ENCODE results near the gene ZSCAN16. TPM values are rescaled to one million over a fixed set of nuclear protein-coding genes. Genes with fewer than 3 reads are reported as not detected.
"Not testable (repeated sequence)": the region's sequence is repeated elsewhere in the genome, so short reads cannot be mapped to it uniquely, and the experiment has no call there.

The ZSCAN16 gene
- total RNA-seq, 1 experiment from 2014 or later: not detected

DNA sequence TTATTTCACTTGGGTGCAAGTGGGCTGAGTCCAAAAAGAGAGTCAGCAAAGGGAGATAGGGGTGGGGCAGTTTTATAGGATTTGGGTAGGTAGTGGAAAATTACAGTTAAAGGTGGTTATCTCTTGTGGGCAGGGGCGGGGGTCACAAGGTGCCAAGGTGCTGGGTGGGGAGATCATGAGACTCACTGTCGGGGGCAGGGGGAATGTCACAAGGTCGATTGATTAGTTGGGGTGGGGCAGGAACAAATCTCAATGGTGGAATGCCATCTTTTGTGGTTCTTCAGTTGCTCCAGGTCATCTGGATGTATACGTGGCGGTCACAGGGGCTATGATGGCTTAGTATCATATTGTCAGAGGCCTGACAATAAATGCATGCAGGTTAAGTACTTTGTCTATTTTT, 2.1 kb upstream of the ZSCAN16 start:
- DNase-seq (ENCODE audit: low spot score); in situ Hi-C loops (cut with HindIII; ENCODE audit: low sequenced_read_pairs): not testable (repeated sequence)

DNA sequence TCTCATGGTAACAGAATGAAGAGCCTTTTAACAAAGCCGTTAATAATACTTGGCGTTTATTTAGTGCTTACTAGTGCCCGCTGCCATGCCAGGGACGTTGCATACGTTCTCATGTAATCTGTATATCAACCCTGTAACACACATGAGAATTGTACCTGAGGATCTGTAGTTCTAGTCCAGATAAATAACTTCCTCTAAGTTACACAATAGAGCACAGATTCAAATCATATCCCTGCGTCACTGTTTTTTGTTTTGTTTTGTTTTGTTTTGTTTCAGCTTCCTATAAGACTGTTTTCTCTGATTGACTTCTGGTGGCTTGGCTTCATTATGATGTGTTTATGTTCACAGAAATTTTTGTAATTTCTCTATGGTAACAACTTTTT, 553 bp downstream of the ZSCAN16 start:
- no peak for DNase-seq (ENCODE audit: low spot score)
- in situ Hi-C loops (cut with HindIII; ENCODE audit: low sequenced_read_pairs): no loop called here

- in situ Hi-C loops (cut with HindIII; ENCODE audit: low sequenced_read_pairs): no loop called here
- no peak for DNase-seq (ENCODE audit: low spot score)
These were observed 992 bp downstream of the ZSCAN16 start for GRCh38 chr6:28125401-28125800.

DNA sequence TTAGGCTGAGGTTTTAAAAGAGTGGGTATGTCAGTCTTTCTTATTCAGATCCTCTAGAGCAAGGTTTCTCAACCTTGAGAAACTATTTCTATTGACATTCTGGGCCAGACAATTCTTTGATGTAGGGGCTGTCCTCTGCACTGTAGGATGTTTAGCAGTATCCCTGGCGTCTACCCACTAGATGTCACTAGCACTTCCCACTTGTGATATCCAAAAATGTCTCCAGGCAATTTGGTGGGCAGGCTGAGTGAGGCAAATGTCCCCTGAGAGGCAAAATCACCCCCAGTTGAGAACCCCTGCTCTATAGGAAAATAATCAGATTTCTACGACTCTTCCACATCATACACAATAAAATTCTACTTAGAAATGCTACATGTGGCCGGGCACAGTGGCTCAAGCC, 9.6 kb downstream of the ZSCAN16 start:
- in situ Hi-C loops (cut with HindIII; ENCODE audit: low sequenced_read_pairs): no loop called here
- DNase-seq (ENCODE audit: low spot score): peak; percentile 43

DNA sequence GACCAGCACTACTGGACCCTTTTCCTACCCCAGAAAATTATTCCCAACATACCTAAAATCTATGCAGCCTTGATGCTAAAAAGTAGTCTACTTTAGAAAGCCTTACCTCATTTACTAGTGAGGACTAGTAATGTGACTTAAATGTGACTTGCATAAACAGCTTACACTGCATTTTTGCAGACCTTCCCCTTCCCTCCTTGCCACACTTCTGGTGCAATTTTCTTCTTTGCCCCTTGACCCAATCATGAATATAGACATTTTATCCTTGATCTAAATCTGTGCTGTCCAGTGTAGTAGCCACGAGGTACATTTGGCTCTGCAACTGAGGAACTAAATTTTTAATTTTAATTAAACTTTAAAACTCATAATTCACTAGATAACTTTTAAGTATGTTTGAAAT, 10.3 kb downstream of the ZSCAN16 start:
- in situ Hi-C loops (cut with HindIII; ENCODE audit: low sequenced_read_pairs): no loop called here
- no peak for DNase-seq (ENCODE audit: low spot score)

DNA sequence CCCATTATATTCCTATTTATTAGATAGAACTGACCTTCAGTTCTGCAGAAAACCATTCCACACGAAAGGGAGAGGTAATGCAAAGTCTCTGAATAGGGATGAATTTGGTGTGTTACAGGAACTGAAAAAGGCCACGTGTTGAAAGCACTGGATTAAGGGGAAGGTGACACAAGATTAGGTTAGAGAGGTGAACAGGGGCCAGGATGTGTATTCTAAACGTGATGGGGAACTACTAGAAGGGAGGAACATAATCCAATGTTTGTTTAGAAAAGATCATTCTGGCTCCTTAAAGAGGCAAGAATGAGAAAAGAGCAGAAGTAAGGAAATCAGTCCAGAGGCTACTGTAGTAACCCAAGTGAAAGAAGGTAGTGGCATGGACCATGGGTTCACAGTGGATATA, 11.0 kb downstream of the ZSCAN16 start:
- peak; percentile 18 for DNase-seq (ENCODE audit: low spot score)
- in situ Hi-C loops (cut with HindIII; ENCODE audit: low sequenced_read_pairs): no loop called here

DNA sequence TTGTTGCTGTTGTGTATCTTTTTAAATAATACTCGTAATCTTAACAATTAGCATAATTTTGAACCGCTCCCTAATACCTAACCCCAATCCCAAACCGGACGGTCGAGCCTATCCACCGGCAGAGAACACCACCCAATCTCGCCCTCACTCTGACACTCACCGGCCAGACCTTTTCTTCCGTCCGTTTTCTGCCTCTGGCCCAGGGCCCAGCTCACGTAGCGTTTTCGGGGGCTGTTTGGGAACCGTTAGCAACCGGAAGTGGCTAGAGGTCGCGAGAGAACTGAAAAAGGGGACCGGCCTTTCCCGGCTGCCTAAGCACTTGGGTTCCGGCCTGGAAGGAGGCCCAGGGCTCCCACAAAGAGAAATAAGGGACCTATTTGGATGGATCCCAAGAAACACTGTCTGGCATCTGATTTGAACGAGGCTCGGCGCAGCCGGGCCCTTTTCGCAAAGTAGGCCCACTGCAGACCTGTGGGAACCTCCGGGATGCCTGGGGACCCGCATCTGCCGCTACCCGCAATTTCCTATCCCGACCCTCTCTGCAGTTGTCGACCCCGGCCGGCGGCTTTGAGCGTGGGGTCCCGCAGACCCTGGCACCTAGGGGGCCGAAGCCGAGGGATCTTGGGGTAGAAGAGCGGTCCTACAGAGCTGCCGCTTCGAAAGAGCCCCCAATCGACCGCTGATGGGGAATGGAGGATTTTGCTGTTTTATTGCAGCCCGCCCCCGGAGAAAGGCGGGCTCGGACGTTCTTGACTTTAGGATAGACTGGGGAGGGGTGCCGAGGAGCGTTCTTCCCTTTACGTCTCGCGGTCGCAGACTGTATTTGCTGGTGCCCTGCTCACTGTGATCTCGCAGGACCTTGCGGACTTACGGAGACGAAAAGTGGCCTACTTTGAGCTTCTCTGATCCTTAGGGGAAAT, 12.4 kb downstream of the ZSCAN16 start:
- in situ Hi-C loops (cut with HindIII; ENCODE audit: low sequenced_read_pairs): no loop called here
- DNase-seq (ENCODE audit: low spot score): peak; percentile 96

DNA sequence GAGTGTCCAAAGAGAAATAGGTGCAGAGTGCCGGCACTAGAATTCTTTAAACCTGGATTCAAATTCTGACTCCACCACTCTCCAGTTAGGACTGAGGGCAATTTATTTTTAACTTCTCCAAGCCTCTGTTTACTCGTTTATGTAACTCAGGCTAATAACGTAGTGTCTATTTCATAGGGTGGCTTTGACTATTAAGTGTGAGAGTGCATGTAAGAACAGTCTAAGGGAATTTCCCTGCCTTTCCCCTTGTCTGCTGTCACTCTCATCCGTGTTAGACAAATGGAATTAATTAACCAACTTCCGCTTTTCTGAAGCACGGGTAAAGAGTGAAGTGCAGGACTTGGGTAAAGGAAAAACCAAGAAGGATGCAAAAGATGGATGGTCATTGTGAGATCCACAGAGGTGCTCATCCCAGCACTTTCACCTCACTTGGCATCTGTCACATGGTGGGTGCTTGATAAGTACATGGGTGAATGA, 13.1 kb downstream of the ZSCAN16 start:
- in situ Hi-C loops (cut with HindIII; ENCODE audit: low sequenced_read_pairs): no loop called here
- no peak for DNase-seq (ENCODE audit: low spot score)

GRCh38 chr6:28139860-28140543, 15.6 kb downstream of the ZSCAN16 start:
- no peak for DNase-seq (ENCODE audit: low spot score)
- in situ Hi-C loops (cut with HindIII; ENCODE audit: low sequenced_read_pairs): no loop called here

- in situ Hi-C loops (cut with HindIII; ENCODE audit: low sequenced_read_pairs): no loop called here
- no peak for DNase-seq (ENCODE audit: low spot score)
These were observed 16.2 kb downstream of the ZSCAN16 start for GRCh38 chr6:28140616-28141015.

DNA sequence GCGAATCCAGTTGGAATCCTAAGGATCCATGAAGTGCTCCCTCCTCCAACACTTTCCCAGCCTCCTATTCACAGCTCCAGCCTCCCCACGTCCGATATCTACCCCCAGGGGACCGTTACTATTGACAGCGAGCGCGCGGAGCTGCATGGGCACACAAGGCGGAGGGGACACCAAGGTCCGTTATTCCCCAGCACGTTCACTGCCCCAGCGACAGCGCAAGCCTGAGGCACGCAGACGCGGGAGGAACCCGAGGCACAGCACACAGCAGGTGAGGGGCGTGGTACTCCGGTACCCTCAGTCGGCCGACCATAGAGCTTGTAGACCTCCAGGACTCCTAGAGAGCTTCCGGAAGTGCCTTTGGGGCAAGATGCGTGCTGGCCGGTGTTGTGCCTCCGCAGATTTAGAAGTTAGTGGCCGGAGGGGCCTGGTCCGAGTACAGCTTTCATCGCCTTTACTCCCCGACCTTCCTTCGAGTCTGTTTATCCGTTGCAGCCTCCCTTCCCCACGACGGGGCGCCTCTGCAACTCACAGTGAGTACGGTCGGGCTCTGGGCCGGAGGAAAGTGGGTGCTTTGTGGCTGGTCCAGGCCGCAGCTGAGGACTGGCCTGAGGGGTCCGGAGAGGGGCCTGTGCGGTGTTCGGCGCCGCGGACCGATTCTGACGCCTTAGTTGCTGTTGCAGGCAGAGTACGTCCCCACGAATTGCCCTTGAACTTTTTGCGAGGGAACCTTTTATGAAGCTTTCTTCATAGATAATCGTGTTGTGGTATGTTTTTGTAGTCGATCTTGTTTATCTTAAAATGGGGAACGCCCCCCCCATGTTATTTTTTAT, 17.3 kb downstream of the ZSCAN16 start, which contains the start of gene ZKSCAN8:
ZKSCAN8 (plus strand) TSS at position 384 of the 830 bp plus-strand sequence. CDS start 6,525 bp downstream, outside the sequence.
- peak; percentile 95 for DNase-seq (ENCODE audit: low spot score)
- in situ Hi-C loops (cut with HindIII; ENCODE audit: low sequenced_read_pairs): no loop called here

DNA sequence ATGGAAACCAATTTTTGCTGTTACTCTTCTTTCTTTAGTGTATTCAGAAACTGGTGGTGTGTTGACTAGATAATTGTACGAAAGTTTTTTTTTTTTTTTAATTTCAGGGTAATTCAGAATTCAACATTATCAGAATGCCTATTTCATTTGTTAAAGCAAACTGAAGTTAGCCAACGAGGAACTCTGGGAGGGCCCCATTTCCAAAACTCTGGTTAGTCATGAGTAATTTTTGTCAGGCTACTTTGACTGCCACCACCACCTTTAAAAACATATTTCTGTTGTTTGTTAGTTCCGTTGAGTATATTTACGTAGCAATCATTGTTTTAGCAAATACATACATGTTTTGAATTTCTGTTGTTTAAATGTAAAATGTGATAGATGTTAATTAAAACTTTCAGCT, 18.0 kb downstream of the ZSCAN16 start:
- in situ Hi-C loops (cut with HindIII; ENCODE audit: low sequenced_read_pairs): no loop called here
- DNase-seq (ENCODE audit: low spot score): no peak

- in situ Hi-C loops (cut with HindIII; ENCODE audit: low sequenced_read_pairs): no loop called here
- DNase-seq (ENCODE audit: low spot score): no peak
These were observed 20.8 kb downstream of the ZSCAN16 start for GRCh38 chr6:28145231-28145630.

DNA sequence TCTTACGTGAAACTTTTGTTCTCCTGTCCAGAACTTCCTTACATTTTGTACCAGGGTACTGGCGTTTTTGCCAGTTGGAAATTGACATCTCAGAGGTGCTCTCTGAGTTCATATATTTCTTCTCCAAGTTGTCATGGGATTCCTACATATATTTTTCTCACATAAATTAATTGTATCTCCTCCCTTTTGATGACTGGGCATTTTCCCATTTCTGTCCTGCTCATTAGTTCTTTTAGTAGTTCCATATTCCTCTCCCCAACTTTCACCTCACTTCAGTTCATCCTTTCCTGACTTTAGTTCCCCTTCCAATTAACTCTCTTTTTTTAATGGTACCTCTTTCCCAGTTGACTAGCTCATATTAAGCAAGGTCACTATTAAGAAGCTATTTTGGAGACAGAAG, 28.1 kb downstream of the ZSCAN16 start:
- no peak for DNase-seq (ENCODE audit: low spot score)
- in situ Hi-C loops (cut with HindIII; ENCODE audit: low sequenced_read_pairs): no loop called here

DNA sequence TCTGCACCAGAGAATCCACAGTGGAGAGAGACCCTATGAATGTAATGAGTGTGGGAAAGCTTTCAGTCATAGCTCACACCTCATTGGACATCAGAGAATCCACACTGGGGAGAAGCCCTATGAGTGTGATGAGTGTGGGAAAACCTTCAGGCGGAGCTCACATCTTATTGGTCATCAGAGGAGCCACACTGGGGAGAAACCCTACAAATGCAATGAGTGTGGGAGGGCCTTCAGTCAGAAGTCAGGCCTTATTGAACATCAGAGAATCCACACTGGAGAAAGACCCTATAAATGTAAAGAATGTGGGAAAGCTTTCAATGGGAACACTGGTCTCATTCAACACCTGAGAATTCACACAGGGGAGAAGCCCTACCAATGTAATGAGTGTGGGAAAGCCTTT, 29.1 kb downstream of the ZSCAN16 start:
- DNase-seq (ENCODE audit: low spot score): no peak
- in situ Hi-C loops (cut with HindIII; ENCODE audit: low sequenced_read_pairs): no loop called here

DNA sequence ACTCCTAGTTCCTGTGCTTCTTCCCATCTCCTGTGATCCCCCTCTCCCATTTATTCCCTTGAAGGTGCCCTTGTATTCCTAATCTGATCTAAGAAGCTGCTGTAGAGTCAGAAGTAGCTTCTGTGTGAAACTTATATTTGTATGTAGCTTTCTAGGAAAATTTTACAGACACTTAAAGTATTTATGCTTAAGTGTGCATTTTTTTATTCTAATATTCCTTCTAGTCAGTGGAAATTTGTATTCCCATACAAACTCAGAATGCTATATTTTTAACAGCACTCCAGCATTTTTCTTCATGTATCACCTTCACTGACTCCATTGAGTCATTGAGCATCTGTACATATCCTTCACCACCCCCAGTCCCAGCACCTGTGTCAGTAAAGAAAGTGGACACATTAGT, 29.9 kb downstream of the ZSCAN16 start:
- in situ Hi-C loops (cut with HindIII; ENCODE audit: low sequenced_read_pairs): no loop called here
- DNase-seq (ENCODE audit: low spot score): no peak

GRCh38 chr6:28158318-28158717, 33.9 kb downstream of the ZSCAN16 start:
- DNase-seq (ENCODE audit: low spot score): no peak
- in situ Hi-C loops (cut with HindIII; ENCODE audit: low sequenced_read_pairs): no loop called here

GRCh38 chr6:28159029-28159607, 34.7 kb downstream of the ZSCAN16 start:
- no peak for DNase-seq (ENCODE audit: low spot score)
- in situ Hi-C loops (cut with HindIII; ENCODE audit: low sequenced_read_pairs): no loop called here

GRCh38 chr6:28160233-28160632, 35.8 kb downstream of the ZSCAN16 start:
- no peak for DNase-seq (ENCODE audit: low spot score)
- in situ Hi-C loops (cut with HindIII; ENCODE audit: low sequenced_read_pairs): no loop called here

Measured in G401 (cell line).